NT2/D1 (cell line): Measurements from ENCODE around the gene IL4R.
"Not testable (repeated sequence)": the region's sequence is repeated elsewhere in the genome, so short reads cannot be mapped to it uniquely, and the experiment has no call there.

Experiments
- DNase-seq: peaks from one replicate; pipeline ENCODE4 v3.0.0-alpha.2; 2011; ENCODE audit warnings: low read depth, low spot score
- H3K27me3 ChIP-seq: 2 replicates; pipeline ENCODE4 v1.6.0; 2011; ENCODE audit warnings: mild to moderate bottlenecking; ENCODE audit not compliant: insufficient read length, insufficient read depth
- H3K36me3 ChIP-seq: 2 replicates; pipeline ENCODE4 v1.6.1; 2011; ENCODE audit warnings: mild to moderate bottlenecking, low read length, mixed read lengths; ENCODE audit not compliant: insufficient read depth, insufficient read length
- H3K4me1 ChIP-seq: 2 replicates; pipeline ENCODE4 v1.5.1; 2011; ENCODE audit not compliant: insufficient read depth, insufficient read length
- H3K4me3 ChIP-seq: 2 replicates; pipeline ENCODE4 v1.5.1; 2011; ENCODE audit warnings: low read depth; ENCODE audit not compliant: insufficient read length
- H3K9ac ChIP-seq: 2 replicates; pipeline ENCODE4 v1.6.0; 2011; ENCODE audit warnings: low read depth; ENCODE audit not compliant: insufficient read length
- H3K9me3 ChIP-seq: 2 replicates; pipeline ENCODE4 v1.5.1; 2011; ENCODE audit warnings: mild to moderate bottlenecking, low read length; ENCODE audit not compliant: insufficient read depth
- SUZ12 ChIP-seq: IDR thresholded peaks from 2 replicates; pipeline ENCODE4 v1.6.1; 2011; ENCODE audit not compliant: insufficient read length, insufficient read depth; ENCODE audit errors: extremely low read depth
- YY1 ChIP-seq: IDR thresholded peaks from 2 replicates; pipeline ENCODE4 v1.6.1; 2011; ENCODE audit not compliant: insufficient read length, insufficient read depth
- ZNF274 ChIP-seq: IDR thresholded peaks from 2 replicates; pipeline ENCODE4 v1.6.1; 2011; ENCODE audit warnings: mild to moderate bottlenecking, low read depth, low read length

Gene IL4R

DNA sequence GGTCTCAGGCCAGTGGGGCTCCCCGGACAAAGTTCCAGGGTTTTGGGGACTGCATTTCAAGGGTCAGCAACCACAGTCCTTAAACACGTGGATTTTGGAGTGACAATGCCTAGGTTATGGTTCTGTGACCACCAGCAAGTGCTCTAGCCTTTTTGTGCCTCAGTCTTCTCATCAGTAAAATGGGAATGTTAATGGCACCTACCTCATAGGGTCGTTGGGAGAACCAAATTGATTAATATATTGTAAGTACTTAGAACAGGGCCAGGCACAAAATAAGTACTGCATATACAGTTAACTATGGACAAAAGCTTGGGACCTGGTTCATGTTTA, 13.8 kb downstream of the IL4R start:
- H3K27me3 ChIP-seq = no peaks in the 10 kb centered on the region
- no peak for DNase-seq
- TF ChIP-seq ZNF274 = no peak
- no peak for TF ChIP-seq SUZ12
- TF ChIP-seq YY1 = no peak
- no peak overlapping the region for H3K4me3 ChIP-seq
- H3K9ac ChIP-seq = no peak overlapping the region
- H3K9me3 ChIP-seq = peaks cover 5% of the 10 kb centered on the region
- H3K4me1 ChIP-seq = peaks cover 24% of the 10 kb centered on the region
- H3K36me3 ChIP-seq = peaks cover 12% of the 10 kb centered on the region

GRCh38 chr16:27328937-27329336, 15.2 kb downstream of the IL4R start:
- peaks cover 5% of the 10 kb centered on the region for H3K9me3 ChIP-seq
- no peak overlapping the region for H3K9ac ChIP-seq
- H3K4me1 ChIP-seq = peaks cover 18% of the 10 kb centered on the region
- DNase-seq = no peak
- no peak for TF ChIP-seq YY1
- TF ChIP-seq SUZ12 = no peak
- no peak for TF ChIP-seq ZNF274
- peaks cover 18% of the 10 kb centered on the region for H3K36me3 ChIP-seq
- no peak overlapping the region for H3K4me3 ChIP-seq
- no peaks in the 10 kb centered on the region for H3K27me3 ChIP-seq

GRCh38 chr16:27329376-27330079, 15.8 kb downstream of the IL4R start:
- DNase-seq, H3K27me3 ChIP-seq, H3K4me3 ChIP-seq, H3K9ac ChIP-seq, H3K9me3 ChIP-seq: not testable (repeated sequence)
- Histone ChIP-seq H3K36me3 (peaks cover 23% of the 10 kb centered on the region), H3K4me1 (peaks cover 13% of the 10 kb centered on the region)

DNA sequence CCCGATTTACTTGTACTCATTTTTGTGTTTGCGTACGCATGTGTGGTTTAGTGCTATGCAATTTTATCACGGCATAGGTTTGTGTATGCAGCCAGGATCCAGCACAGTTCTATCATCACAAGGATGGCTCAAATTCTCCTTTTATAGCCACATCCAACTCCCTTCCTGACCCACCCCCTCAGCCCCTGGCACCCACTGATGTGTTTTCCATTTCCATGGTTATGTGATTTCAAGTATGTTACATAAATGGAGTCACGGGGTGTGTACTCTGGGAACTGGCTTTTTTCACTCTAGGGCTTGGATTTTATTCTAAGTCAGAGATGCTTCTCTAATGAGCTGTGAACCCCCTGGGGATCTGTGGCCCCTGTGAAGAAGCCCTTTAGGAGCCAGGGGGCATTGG, 16.8 kb downstream of the IL4R start:
- TF ChIP-seq YY1 (no peak), ZNF274 (no peak), SUZ12 (no peak)
- Histone ChIP-seq H3K4me3 (no peak overlapping the region), H3K4me1 (peaks cover 9% of the 10 kb centered on the region), H3K9me3 (peaks cover 5% of the 10 kb centered on the region), H3K27me3 (no peaks in the 10 kb centered on the region), H3K36me3 (peaks cover 31% of the 10 kb centered on the region), H3K9ac (no peak overlapping the region)
- no peak for DNase-seq

DNA sequence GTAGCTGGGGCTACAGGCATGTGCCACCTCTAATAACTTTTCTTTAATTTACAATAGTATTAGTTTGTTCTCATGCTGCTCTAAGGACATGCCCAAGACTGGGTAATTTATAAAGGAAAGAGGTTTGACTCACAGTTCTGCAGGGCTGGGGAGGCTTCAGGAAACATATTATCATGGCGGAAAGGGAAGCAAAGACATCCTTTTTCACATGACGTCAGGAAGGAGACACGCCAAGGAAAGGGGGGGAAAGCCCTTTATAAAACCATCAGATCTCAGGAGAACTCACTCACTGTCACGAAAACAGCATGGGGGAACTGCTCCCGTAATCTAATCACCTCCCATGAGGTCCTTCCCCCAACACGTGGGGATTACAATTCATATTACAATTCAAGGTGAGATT, 18.3 kb downstream of the IL4R start:
- TF ChIP-seq YY1 = no peak
- no peak for TF ChIP-seq ZNF274
- no peak for TF ChIP-seq SUZ12
- Histone ChIP-seq H3K27me3 (no peaks in the 10 kb centered on the region), H3K36me3 (peaks cover 31% of the 10 kb centered on the region), H3K4me1 (no peaks in the 10 kb centered on the region), H3K9ac (no peak overlapping the region), H3K9me3 (peaks cover 5% of the 10 kb centered on the region), H3K4me3 (no peak overlapping the region)
- DNase-seq = no peak

DNA sequence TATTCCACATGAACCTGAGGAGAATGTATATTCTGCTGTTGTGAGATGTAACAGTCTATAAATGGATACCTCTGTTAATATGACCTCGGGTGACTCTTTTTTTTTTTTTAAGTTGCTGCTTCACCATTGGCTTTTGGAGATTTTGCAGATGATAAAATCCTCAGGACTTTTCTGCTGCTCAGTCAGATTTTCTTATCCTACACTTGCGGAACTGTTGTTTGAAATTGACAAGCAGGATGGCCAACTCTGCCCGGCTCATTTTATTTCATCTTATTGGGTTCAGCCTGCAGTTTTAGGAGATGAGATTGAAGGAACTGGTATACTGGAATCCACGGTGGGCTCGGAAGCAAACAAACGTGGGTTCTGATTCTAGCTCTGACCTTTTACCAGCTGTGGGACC, 19.3 kb downstream of the IL4R start:
- Histone ChIP-seq H3K9me3 (peaks cover 5% of the 10 kb centered on the region), H3K4me1 (no peaks in the 10 kb centered on the region), H3K4me3 (no peak overlapping the region), H3K27me3 (no peaks in the 10 kb centered on the region), H3K36me3 (peaks cover 31% of the 10 kb centered on the region), H3K9ac (no peak overlapping the region)
- no peak for DNase-seq
- TF ChIP-seq ZNF274 = no peak
- TF ChIP-seq SUZ12 = no peak
- TF ChIP-seq YY1 = no peak

- TF ChIP-seq ZNF274 (no peak), SUZ12 (no peak), YY1 (no peak)
Measured at GRCh38 chr16:27333549-27333948, 19.8 kb downstream of the IL4R start.

More at GRCh38 chr16:27333549-27333948, 19.8 kb downstream of the IL4R start:
- Histone ChIP-seq H3K9me3 (peaks cover 5% of the 10 kb centered on the region), H3K36me3 (peaks cover 31% of the 10 kb centered on the region), H3K27me3 (no peaks in the 10 kb centered on the region), H3K9ac (no peak overlapping the region), H3K4me1 (no peaks in the 10 kb centered on the region), H3K4me3 (no peak overlapping the region)
- DNase-seq = no peak
